Natural killer cell (primary cell): Measurements from ENCODE around the gene IGLL1. TPM values are rescaled to one million over a fixed set of nuclear protein-coding genes. Genes with fewer than 3 reads are reported as not detected.
"Not testable (repeated sequence)": the region's sequence is repeated elsewhere in the genome, so short reads cannot be mapped to it uniquely, and the experiment has no call there.

ENCODE experiments used
- ATAC-seq, 3 donors: fragments of 150-1000 bp in 2 of 3; fragments of 200-7000 bp in 1 of 3; cut with Tn5 transposase; 1 replicate in 1 of 3; 2 replicates in 2 of 3; pipeline ENCODE4 v1.10.0; 2021; ENCODE audit warnings: mild to moderate bottlenecking in 2 of 3, moderate library complexity in 2 of 3
- DNase-seq, 2 donors: peaks; one replicate each; pipeline versions ENCODE4 v3.0.0 to v3.0.0-alpha.2; 2013 to 2021; ENCODE audit warnings: mixed read lengths in 1 of 2
- H3K27ac ChIP-seq: one replicate; pipeline ENCODE4 v1.5.1; 2013; ENCODE audit warnings: mild to moderate bottlenecking, low read length
- H3K27me3 ChIP-seq: one replicate; pipeline ENCODE4 v1.6.1; 2013; ENCODE audit warnings: low read length; ENCODE audit not compliant: control insufficient read depth, insufficient read depth
- H3K36me3 ChIP-seq: one replicate; pipeline ENCODE4 v1.6.1; 2013; ENCODE audit warnings: low read length; ENCODE audit not compliant: control insufficient read depth, insufficient read depth
- H3K4me1 ChIP-seq: one replicate; pipeline ENCODE4 v1.6.1; 2013; ENCODE audit warnings: low read length; ENCODE audit not compliant: control insufficient read depth, insufficient read depth
- H3K4me3 ChIP-seq: one replicate; pipeline ENCODE4 v1.5.1; 2013; ENCODE audit warnings: low read length
- H3K9me3 ChIP-seq: one replicate; pipeline ENCODE4 v1.6.1; 2013; ENCODE audit warnings: low read length; ENCODE audit not compliant: control insufficient read depth, insufficient read depth
- H3K27ac Mint-ChIP-seq, 2 donors: one replicate each; pipeline ENCODE4 v1.8.0; 2022; ENCODE audit warnings: mild to moderate bottlenecking in 2 of 2, mixed read lengths in 2 of 2, moderate library complexity in 1 of 2
- H3K27me3 Mint-ChIP-seq, 2 donors: one replicate each; pipeline ENCODE4 v1.8.0; 2022; ENCODE audit warnings: low read depth in 2 of 2, mixed read lengths in 2 of 2
- H3K36me3 Mint-ChIP-seq: one replicate; pipeline ENCODE4 v1.8.0; 2022; ENCODE audit warnings: mixed read lengths
- H3K4me1 Mint-ChIP-seq, 2 donors: one replicate each; pipeline ENCODE4 v1.8.0; 2022; ENCODE audit warnings: mixed read lengths in 2 of 2
- H3K4me3 Mint-ChIP-seq: one replicate; pipeline ENCODE4 v1.8.0; 2022; ENCODE audit warnings: mild to moderate bottlenecking, moderate library complexity, mixed read lengths
- H3K9me3 Mint-ChIP-seq, 2 donors: one replicate each; pipeline ENCODE4 v1.8.0; 2022; ENCODE audit warnings: mixed read lengths in 2 of 2
- WGBS: methylation state at CpG from one replicate; pipeline ENCODE4 v1.1.7; 2013; ENCODE audit warnings: missing lambda C conversion rate; ENCODE audit not compliant: insufficient coverage; 5-methylcytosine and 5-hydroxymethylcytosine counted together
- intact Hi-C: fragments of 100-400 bp; cut with micrococcal nuclease; formaldehyde crosslinking; loops from one replicate; pipeline ENCODE4 v1.14.2; 2022
- total RNA-seq, 4 donors: library from RNA; stranded (reverse); fragments of 120-200 nt in 1 of 4; gene quantifications; one replicate each; pipeline versions ENCODE4 v1.2.3 to v1.2.4, GENCODE V29; 2013 to 2022
- TF ChIP-seq, protein P1 (sequence below): fragments of 200-600 bp; IDR thresholded peaks from one replicate; pipeline ENCODE4 v1.8.0; 2022; ENCODE audit warnings: antibody characterized with exemption

IGLL1 gene
- total RNA-seq, 3 donors from 2014 or later (not counting 1 experiment from before 2014, with no cell fraction given), result not detected

DNA sequence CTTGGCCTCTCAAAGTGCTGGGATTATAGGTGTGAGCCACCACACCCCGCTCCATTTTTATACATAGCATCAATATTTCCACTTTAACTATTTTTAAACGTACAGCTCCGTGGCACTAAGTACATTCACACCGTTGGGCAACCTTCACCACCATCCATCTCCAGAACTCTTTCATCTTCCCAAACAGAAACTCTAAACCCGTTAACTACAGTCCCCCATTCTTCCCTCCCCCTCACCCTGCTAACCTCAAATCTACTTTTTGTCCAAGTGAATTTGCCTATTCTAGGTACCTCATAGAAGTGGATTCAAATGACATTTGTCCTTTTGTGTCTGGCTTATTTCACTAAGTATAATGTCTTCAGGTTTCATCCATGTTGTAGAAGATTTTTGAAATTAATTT is 3.4 kb downstream of the IGLL1 start:
- Histone ChIP-seq H3K27me3 (no peaks in the 10 kb centered on the region), H3K36me3 (no peaks in the 10 kb centered on the region), H3K4me3 (no peak overlapping the region), H3K4me1 (peaks cover 5% of the 10 kb centered on the region), H3K27ac (no peak overlapping the region), H3K9me3 (no peaks in the 10 kb centered on the region)
- Mint-ChIP-seq H3K4me3 (no peak overlapping the region), H3K9me3 (no peaks in the 10 kb centered on the region), H3K27ac (no peak overlapping the region), H3K36me3 (no peaks in the 10 kb centered on the region), H3K4me1 (no peaks in the 10 kb centered on the region), H3K27me3 (peaks cover 0 to 8% of the 10 kb centered on the region in 2 donors)
- WGBS, result 12% methylated on average over 5 of the region's 5 CpGs
- ATAC-seq (no peak), DNase-seq (no peak)
- intact Hi-C loops, result no loop called here
- TF ChIP-seq, protein P1, sequence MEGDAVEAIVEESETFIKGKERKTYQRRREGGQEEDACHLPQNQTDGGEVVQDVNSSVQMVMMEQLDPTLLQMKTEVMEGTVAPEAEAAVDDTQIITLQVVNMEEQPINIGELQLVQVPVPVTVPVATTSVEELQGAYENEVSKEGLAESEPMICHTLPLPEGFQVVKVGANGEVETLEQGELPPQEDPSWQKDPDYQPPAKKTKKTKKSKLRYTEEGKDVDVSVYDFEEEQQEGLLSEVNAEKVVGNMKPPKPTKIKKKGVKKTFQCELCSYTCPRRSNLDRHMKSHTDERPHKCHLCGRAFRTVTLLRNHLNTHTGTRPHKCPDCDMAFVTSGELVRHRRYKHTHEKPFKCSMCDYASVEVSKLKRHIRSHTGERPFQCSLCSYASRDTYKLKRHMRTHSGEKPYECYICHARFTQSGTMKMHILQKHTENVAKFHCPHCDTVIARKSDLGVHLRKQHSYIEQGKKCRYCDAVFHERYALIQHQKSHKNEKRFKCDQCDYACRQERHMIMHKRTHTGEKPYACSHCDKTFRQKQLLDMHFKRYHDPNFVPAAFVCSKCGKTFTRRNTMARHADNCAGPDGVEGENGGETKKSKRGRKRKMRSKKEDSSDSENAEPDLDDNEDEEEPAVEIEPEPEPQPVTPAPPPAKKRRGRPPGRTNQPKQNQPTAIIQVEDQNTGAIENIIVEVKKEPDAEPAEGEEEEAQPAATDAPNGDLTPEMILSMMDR, result no peak

DNA sequence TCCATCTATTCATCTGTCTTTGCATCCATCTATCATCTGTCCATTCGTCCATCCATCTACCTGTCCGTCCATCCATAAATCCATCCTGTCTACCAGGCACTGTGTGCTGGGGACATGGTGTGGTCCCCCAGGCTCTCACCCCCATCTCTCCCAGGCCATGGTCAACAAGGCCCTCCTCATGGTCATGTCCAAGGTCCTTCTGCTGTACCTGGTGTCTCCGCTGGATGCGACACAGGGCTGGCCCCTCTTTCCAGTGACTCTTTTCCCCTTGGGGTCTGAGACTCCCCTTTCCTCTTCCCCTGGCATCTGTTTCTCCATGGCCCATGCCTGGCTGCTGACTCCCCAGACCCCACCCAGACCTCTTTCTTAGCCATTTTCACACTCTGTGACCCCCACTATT is 4.5 kb downstream of the IGLL1 start:
- TF ChIP-seq, protein P1, result no peak
- H3K36me3 ChIP-seq, result no peaks in the 10 kb centered on the region
- ATAC-seq, result no peak
- intact Hi-C loops, result no loop called here
- no peaks in the 10 kb centered on the region for H3K27me3 ChIP-seq
- Mint-ChIP-seq H3K4me3 (no peak overlapping the region), H3K36me3 (no peaks in the 10 kb centered on the region), H3K27me3 (peaks cover 0 to 8% of the 10 kb centered on the region in 2 donors), H3K9me3 (no peaks in the 10 kb centered on the region), H3K27ac (no peak overlapping the region), H3K4me1 (no peaks in the 10 kb centered on the region)
- H3K4me3 ChIP-seq, result no peak overlapping the region
- peaks cover 4% of the 10 kb centered on the region for H3K4me1 ChIP-seq
- 91% methylated on average over 4 of the region's 4 CpGs for WGBS
- H3K27ac ChIP-seq, result no peak overlapping the region
- DNase-seq, result no peak
- H3K9me3 ChIP-seq, result no peaks in the 10 kb centered on the region

- Mint-ChIP-seq H3K9me3 (no peaks in the 10 kb centered on the region), H3K4me3 (no peak overlapping the region), H3K36me3 (no peaks in the 10 kb centered on the region), H3K27ac (no peak overlapping the region), H3K4me1 (no peaks in the 10 kb centered on the region), H3K27me3 (peaks cover 0 to 8% of the 10 kb centered on the region in 2 donors)
- Histone ChIP-seq H3K36me3 (no peaks in the 10 kb centered on the region), H3K4me1 (no peaks in the 10 kb centered on the region), H3K27ac (no peak overlapping the region), H3K9me3 (no peaks in the 10 kb centered on the region), H3K27me3 (no peaks in the 10 kb centered on the region), H3K4me3 (no peak overlapping the region)
- ATAC-seq (no peak), DNase-seq (no peak)
- intact Hi-C loops, result no loop called here
- TF ChIP-seq, protein P1, result no peak
- WGBS, result 89% methylated on average over 7 of the region's 8 CpGs
Measured at GRCh38 chr22:23574877-23575276, 5.2 kb downstream of the IGLL1 start.

DNA sequence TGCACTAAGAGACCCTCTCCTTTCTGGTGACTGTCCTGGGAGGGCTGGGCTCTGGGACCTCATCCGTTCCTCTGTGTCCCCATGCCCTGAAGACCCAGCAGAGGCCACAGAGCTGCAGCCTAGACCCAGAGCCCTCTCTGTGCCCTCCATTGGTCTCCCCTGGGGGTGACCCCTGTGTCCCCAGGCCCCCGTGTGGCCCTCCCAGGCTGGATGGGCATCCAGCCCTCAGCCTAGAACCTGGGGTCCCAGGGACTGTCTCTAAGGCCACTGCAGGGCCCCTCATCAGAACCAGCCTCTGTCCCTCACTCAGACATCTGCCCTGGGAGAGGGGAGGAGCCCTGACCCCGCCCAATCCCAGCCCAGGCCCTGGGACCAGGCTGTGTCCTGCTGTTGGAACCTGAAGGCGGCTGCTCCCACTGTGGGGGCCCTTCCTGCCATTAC is 5.7 kb downstream of the IGLL1 start:
- Mint-ChIP-seq H3K27me3 (peaks cover 0 to 8% of the 10 kb centered on the region in 2 donors), H3K9me3 (no peaks in the 10 kb centered on the region), H3K4me3 (no peak overlapping the region), H3K36me3 (no peaks in the 10 kb centered on the region), H3K27ac (no peak overlapping the region), H3K4me1 (no peaks in the 10 kb centered on the region)
- WGBS, result 79% methylated on average over 4 of the region's 4 CpGs
- no peaks in the 10 kb centered on the region for H3K36me3 ChIP-seq
- no peaks in the 10 kb centered on the region for H3K4me1 ChIP-seq
- ATAC-seq (no peak), DNase-seq (no peak)
- TF ChIP-seq, protein P1, result no peak
- intact Hi-C loops, result no loop called here
- no peaks in the 10 kb centered on the region for H3K9me3 ChIP-seq
- H3K27ac ChIP-seq, result no peak overlapping the region
- no peak overlapping the region for H3K4me3 ChIP-seq
- H3K27me3 ChIP-seq, result no peaks in the 10 kb centered on the region

DNA sequence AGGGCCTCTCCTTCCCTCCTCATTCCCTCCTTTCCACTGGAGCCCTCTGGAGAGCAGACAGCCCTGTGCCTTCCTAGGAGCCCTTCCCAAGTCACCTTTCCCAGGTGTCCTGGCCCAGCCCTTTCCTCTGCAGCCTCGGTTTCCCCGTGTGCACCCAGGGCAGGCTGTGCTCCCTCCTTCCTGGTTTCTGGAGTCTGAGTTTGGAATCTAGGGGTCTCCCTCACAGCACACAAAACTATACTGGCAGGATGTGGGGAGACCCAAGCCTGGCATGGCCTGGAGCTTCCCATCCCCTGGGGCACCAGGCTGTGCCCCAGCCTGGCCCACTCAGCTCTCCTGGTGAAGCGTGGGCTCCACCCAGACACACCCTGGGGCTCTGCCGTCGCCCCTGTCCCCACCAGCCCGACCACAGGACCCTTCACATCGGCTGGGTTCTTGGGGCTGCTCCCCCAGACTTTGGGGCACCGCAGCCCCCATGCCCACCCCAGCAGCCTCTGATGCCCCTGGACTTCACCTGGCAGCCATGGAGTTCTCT is 6.3 kb downstream of the IGLL1 start:
- H3K4me3 Mint-ChIP-seq, H3K4me1 ChIP-seq, ATAC-seq, H3K9me3 ChIP-seq, H3K27ac Mint-ChIP-seq, H3K4me3 ChIP-seq, H3K27me3 ChIP-seq, H3K27me3 Mint-ChIP-seq, H3K36me3 ChIP-seq, H3K27ac ChIP-seq, H3K36me3 Mint-ChIP-seq, H3K4me1 Mint-ChIP-seq, intact Hi-C loops, H3K9me3 Mint-ChIP-seq, DNase-seq: not testable (repeated sequence)
- 60% methylated on average over 7 of the region's 8 CpGs for WGBS
